ENCODE data around the gene DHRS1. TPM values are rescaled to one million over a fixed set of nuclear protein-coding genes. Genes with fewer than 3 reads are reported as not detected.
"Not testable (repeated sequence)": the region's sequence is repeated elsewhere in the genome, so short reads cannot be mapped to it uniquely, and the experiment has no call there.

The DHRS1 gene
- total and polyA plus RNA-seq, 3 experiments from 2014 or later = 9.3 to 34.8 (median 9.8) TPM

GRCh38 chr14:24332268-24332993 lies 32.9 kb upstream of the DHRS1 start:
- peaks cover 21 to 27% of the 10 kb centered on the region in 2 donors for H3K27me3 Mint-ChIP-seq
- H3K9me3 Mint-ChIP-seq = no peaks in the 10 kb centered on the region
- peak overlapping the region; percentile 15 to 90 (median 80) for H3K27ac Mint-ChIP-seq
- peak overlapping the region; percentile 63 to 86 (median 79) for H3K4me3 Mint-ChIP-seq
- peaks cover 17% of the 10 kb centered on the region for H3K27me3 ChIP-seq (ENCODE audit: insufficient read depth, low read length, poor library complexity, severe bottlenecking)
- CTCF ChIA-PET = interaction anchor here (0.6 to 16.8 kb wide), 30 partner anchors 10 to 171 kb away, joined by 3 to 486 read pairs (median 7); partner anchors contain the start of genes CBLN3, CIDEB, DHRS1 and IRF9
- H3K36me3 ChIP-seq (ENCODE audit: insufficient read depth, low read length) = peaks cover 6% of the 10 kb centered on the region
- DNase-seq = peak; percentile 70 to 92 (median 85)
- H3K9me3 ChIP-seq (ENCODE audit: low read length) = no peaks in the 10 kb centered on the region
- no peak overlapping the region for H3K27ac ChIP-seq (ENCODE audit: low read depth, low read length)
- H3K4me1 Mint-ChIP-seq = peaks cover 69 to 89% (median 83%) of the 10 kb centered on the region in 3 donors
- peaks cover 69% of the 10 kb centered on the region for H3K4me1 ChIP-seq (ENCODE audit: insufficient read depth, low read length)
- POLR2A ChIA-PET = interaction anchor here (0.7 to 3.1 kb wide), 6 partner anchors 21 to 230 kb away, joined by 4 to 78 read pairs (median 11); partner anchors contain the start of genes CBLN3, KHNYN, LTB4R and TINF2
- peak overlapping the region; percentile 44 for H3K4me3 ChIP-seq (ENCODE audit: low read length)
- H3K36me3 Mint-ChIP-seq = peaks cover 5 to 17% (median 5%) of the 10 kb centered on the region in 3 donors

GRCh38 chr14:24331731-24332267 lies 32.2 kb upstream of the DHRS1 start:
- no peak overlapping the region for H3K27ac ChIP-seq (ENCODE audit: low read depth, low read length)
- H3K4me3 ChIP-seq (ENCODE audit: low read length) = no peak overlapping the region
- peaks cover 5 to 11% (median 5%) of the 10 kb centered on the region in 3 donors for H3K36me3 Mint-ChIP-seq
- no peaks in the 10 kb centered on the region for H3K9me3 Mint-ChIP-seq
- peaks cover 17% of the 10 kb centered on the region for H3K27me3 ChIP-seq (ENCODE audit: insufficient read depth, low read length, poor library complexity, severe bottlenecking)
- H3K9me3 ChIP-seq (ENCODE audit: low read length) = no peaks in the 10 kb centered on the region
- peak overlapping the region; percentile 63 to 86 (median 79) for H3K4me3 Mint-ChIP-seq
- H3K36me3 ChIP-seq (ENCODE audit: insufficient read depth, low read length) = peaks cover under 1% of the 10 kb centered on the region
- no peak for DNase-seq
- H3K27ac Mint-ChIP-seq = peak overlapping the region; percentile 15 to 91 (median 80)
- peaks cover 74% of the 10 kb centered on the region for H3K4me1 ChIP-seq (ENCODE audit: insufficient read depth, low read length)
- H3K27me3 Mint-ChIP-seq = peaks cover 21 to 27% of the 10 kb centered on the region in 2 donors
- H3K4me1 Mint-ChIP-seq = peaks cover 73 to 92% (median 84%) of the 10 kb centered on the region in 3 donors
- ChIA-PET POLR2A (interaction anchor here (0.7 to 3.1 kb wide), 6 partner anchors 21 to 230 kb away, joined by 4 to 78 read pairs (median 11); partner anchors contain the start of genes CBLN3, KHNYN, LTB4R and TINF2), CTCF (interaction anchor here (0.7 to 16.8 kb wide), 12 partner anchors 9 to 116 kb away, joined by 3 to 486 read pairs (median 16); partner anchors contain the start of genes CBLN3, CIDEB, DHRS1 and KHNYN)

GRCh38 chr14:24330973-24331674 lies 31.5 kb upstream of the DHRS1 start:
- Mint-ChIP-seq H3K36me3 (peaks cover under 1 to 4% (median 1%) of the 10 kb centered on the region in 3 donors), H3K27ac (peak overlapping the region in 6 of 8 donors; percentile 44 to 91 (median 82)), H3K9me3 (no peaks in the 10 kb centered on the region), H3K4me1 (peaks cover 73 to 89% (median 79%) of the 10 kb centered on the region in 3 donors), H3K4me3 (peak overlapping the region in 3 of 7 donors; percentile 23 to 63 (median 37)), H3K27me3 (peaks cover 21 to 22% of the 10 kb centered on the region in 2 donors)
- Histone ChIP-seq H3K4me3 (ENCODE audit: low read length) (no peak overlapping the region), H3K36me3 (ENCODE audit: insufficient read depth, low read length) (no peaks in the 10 kb centered on the region), H3K4me1 (ENCODE audit: insufficient read depth, low read length) (peaks cover 74% of the 10 kb centered on the region), H3K27ac (ENCODE audit: low read depth, low read length) (no peak overlapping the region), H3K27me3 (ENCODE audit: insufficient read depth, low read length, poor library complexity, severe bottlenecking) (peaks cover 17% of the 10 kb centered on the region), H3K9me3 (ENCODE audit: low read length) (no peaks in the 10 kb centered on the region)
- POLR2A ChIA-PET = interaction anchor here (0.5 to 2.6 kb wide), 2 partner anchors 20 to 110 kb away, joined by 3 to 9 read pairs; partner anchors contain the start of gene LTB4R
- DNase-seq = no peak
- CTCF ChIA-PET = interaction anchor here (1.4 to 16.8 kb wide), 5 partner anchors 24 to 115 kb away, joined by 5 to 486 read pairs (median 52); partner anchors contain the start of genes CBLN3, CIDEB, DHRS1 and KHNYN

- Histone ChIP-seq H3K36me3 (ENCODE audit: insufficient read depth, low read length) (no peaks in the 10 kb centered on the region), H3K27ac (ENCODE audit: low read depth, low read length) (no peak overlapping the region), H3K27me3 (ENCODE audit: insufficient read depth, low read length, poor library complexity, severe bottlenecking) (peaks cover 10% of the 10 kb centered on the region), H3K4me1 (ENCODE audit: insufficient read depth, low read length) (peaks cover 69% of the 10 kb centered on the region), H3K9me3 (ENCODE audit: low read length) (no peaks in the 10 kb centered on the region), H3K4me3 (ENCODE audit: low read length) (no peak overlapping the region)
- Mint-ChIP-seq H3K9me3 (no peaks in the 10 kb centered on the region), H3K27me3 (peaks cover 14 to 16% of the 10 kb centered on the region in 2 donors), H3K4me3 (peak overlapping the region; percentile 27 to 76 (median 57)), H3K4me1 (peaks cover 68 to 78% (median 71%) of the 10 kb centered on the region in 3 donors), H3K27ac (peak overlapping the region; percentile 46 to 93 (median 86)), H3K36me3 (no peaks in the 10 kb centered on the region)
- POLR2A ChIA-PET = interaction anchor here (0.6 to 2.6 kb wide), 5 partner anchors 19 to 100 kb away, joined by 3 to 9 read pairs (median 4); partner anchors contain the start of genes KHNYN and LTB4R
- CTCF ChIA-PET = interaction anchor here (1.2 to 16.8 kb wide), 3 partner anchors 18 to 103 kb away, joined by 3 to 486 read pairs (median 265); partner anchors contain the start of genes CBLN3, CIDEB, DHRS1 and KHNYN
- DNase-seq = peak in 4 of 5 donors; percentile 66 to 88 (median 78)
Measured at GRCh38 chr14:24329736-24330135, 30.2 kb upstream of the DHRS1 start.

DNA sequence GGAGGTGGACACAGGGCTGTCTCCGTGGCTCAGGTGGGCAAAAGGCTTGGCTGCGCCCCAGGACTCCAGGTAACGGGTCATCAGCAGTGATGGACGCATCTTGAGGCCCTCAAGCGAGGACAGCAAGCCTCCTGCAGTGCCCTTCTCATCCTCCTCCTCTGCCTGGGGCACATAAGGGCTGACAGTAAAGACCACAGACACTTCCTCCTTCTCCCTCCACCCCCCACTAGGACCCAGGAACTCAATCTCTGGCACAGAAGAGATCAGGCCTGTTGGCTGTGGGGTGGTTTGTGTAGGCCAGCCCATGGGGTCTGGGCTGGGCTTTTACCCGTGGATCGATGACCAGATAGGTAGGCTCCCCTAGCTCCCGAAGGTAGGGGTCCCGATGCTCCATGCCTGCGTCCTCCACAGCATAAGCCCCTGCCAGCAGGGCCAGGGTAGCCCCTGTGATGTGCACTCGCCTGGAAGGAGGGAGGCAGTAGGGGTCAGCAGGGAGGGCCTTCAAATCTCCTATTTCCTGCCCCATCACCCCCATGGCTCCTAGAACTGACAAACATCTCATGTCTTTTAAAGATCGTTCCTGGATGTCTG lies 29.6 kb upstream of the DHRS1 start:
- Histone ChIP-seq H3K36me3 (ENCODE audit: insufficient read depth, low read length) (no peaks in the 10 kb centered on the region), H3K4me3 (ENCODE audit: low read length) (no peak overlapping the region), H3K9me3 (ENCODE audit: low read length) (no peaks in the 10 kb centered on the region), H3K27me3 (ENCODE audit: insufficient read depth, low read length, poor library complexity, severe bottlenecking) (peaks cover 4% of the 10 kb centered on the region), H3K4me1 (ENCODE audit: insufficient read depth, low read length) (peaks cover 63% of the 10 kb centered on the region), H3K27ac (ENCODE audit: low read depth, low read length) (no peak overlapping the region)
- ChIA-PET POLR2A (interaction anchor here (0.6 to 2.6 kb wide), 5 partner anchors 18 to 101 kb away, joined by 3 to 9 read pairs (median 4); partner anchors contain the start of genes KHNYN and LTB4R), CTCF (interaction anchor here (1.2 to 16.8 kb wide), 3 partner anchors 19 to 104 kb away, joined by 3 to 486 read pairs (median 265); partner anchors contain the start of genes CBLN3, CIDEB, DHRS1 and KHNYN)
- H3K4me3 Mint-ChIP-seq = peak overlapping the region in 6 of 7 donors; percentile 27 to 78 (median 56)
- H3K27me3 Mint-ChIP-seq = peaks cover 12 to 15% of the 10 kb centered on the region in 2 donors
- no peaks in the 10 kb centered on the region for H3K36me3 Mint-ChIP-seq
- no peak for DNase-seq
- peak overlapping the region; percentile 46 to 93 (median 86) for H3K27ac Mint-ChIP-seq
- H3K4me1 Mint-ChIP-seq = peaks cover 66 to 73% (median 68%) of the 10 kb centered on the region in 3 donors
- H3K9me3 Mint-ChIP-seq = no peaks in the 10 kb centered on the region

- POLR2A ChIA-PET, DNase-seq, H3K9me3 Mint-ChIP-seq: not testable (repeated sequence)
Measured at GRCh38 chr14:24327914-24328313, 28.3 kb upstream of the DHRS1 start.

More at GRCh38 chr14:24327914-24328313, 28.3 kb upstream of the DHRS1 start:
- peak overlapping the region in 4 of 8 donors; percentile 36 to 83 (median 62) for H3K27ac Mint-ChIP-seq
- H3K4me1 Mint-ChIP-seq = peaks cover 55 to 62% (median 56%) of the 10 kb centered on the region in 3 donors
- peaks cover 50% of the 10 kb centered on the region for H3K4me1 ChIP-seq (ENCODE audit: insufficient read depth, low read length)
- not testable (repeated sequence) for H3K36me3 ChIP-seq (ENCODE audit: insufficient read depth, low read length); H3K27ac ChIP-seq (ENCODE audit: low read depth, low read length); H3K9me3 ChIP-seq (ENCODE audit: low read length); H3K27me3 ChIP-seq (ENCODE audit: insufficient read depth, low read length, poor library complexity, severe bottlenecking); H3K4me3 ChIP-seq (ENCODE audit: low read length); H3K36me3 Mint-ChIP-seq
- CTCF ChIA-PET = interaction anchor here (1.0 to 16.8 kb wide), 4 partner anchors 12 to 104 kb away, joined by 3 to 265 read pairs (median 6); partner anchors contain the start of genes CIDEB, DHRS1, LTB4R and LTB4R2
- peaks cover 5 to 15% of the 10 kb centered on the region in 2 donors for H3K27me3 Mint-ChIP-seq
- H3K4me3 Mint-ChIP-seq = peak overlapping the region in 1 of 7 donors; percentile 37
